ENCODE measurements around the gene FBXL16. TPM values are rescaled to one million over a fixed set of nuclear protein-coding genes. Genes with fewer than 3 reads are reported as not detected.

FBXL16 gene
- total and polyA plus RNA-seq, 9 of the 15 experiments (the other 6 are each of a cell fraction or from before 2014, with no cell fraction given): 0.21 to 8.2 (median 1.7) TPM

DNA sequence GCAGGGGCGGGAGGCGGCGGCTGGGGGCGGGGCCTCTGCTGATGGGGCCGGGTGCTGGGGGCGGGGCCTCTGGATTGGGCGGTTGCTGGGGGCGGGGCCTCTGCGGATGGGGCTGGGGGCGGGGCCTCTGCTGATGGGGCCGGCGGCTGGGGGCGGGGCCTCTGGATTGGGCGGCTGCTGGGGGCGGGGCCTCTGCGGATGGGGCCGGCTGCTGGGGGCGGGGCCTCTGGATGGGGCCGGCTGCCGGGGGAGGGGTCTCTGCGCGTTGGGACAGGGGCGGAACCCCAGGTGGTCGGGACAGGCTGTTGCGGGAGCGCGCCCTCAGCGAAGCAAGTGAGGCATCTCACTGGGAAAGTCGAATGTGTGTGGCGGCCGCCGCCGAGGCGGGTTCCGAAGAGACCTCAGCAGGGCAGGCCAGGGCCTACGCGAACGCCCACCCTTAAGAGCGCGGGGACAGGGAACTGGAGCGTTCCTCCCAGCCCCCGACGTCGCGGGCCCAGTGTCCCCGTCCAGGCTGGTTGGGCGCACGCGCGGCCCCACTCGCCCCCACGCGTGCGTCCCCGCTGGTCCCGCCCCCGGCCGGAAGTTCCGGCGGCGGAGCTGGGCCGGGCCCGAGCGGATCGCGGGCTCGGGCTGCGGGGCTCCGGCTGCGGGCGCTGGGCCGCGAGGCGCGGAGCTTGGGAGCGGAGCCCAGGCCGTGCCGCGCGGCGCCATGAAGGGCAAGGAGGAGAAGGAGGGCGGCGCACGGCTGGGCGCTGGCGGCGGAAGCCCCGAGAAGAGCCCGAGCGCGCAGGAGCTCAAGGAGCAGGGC is 25.6 kb downstream of the FBXL16 start, which contains the start of gene STUB1:
TSS of gene STUB1 (plus strand) at position 597 of the 811 bp plus-strand sequence. CDS start at position 713, 116 bp downstream.
- ChIA-PET POLR2A (interaction anchor here (0.5 to 1.8 kb wide), 10 partner anchors 10 to 1119 kb away, joined by 3 to 10 read pairs (median 3); partner anchors contain the start of genes DECR2 and WDR24), CTCF (ENCODE audit: low intra/inter-chr PET ratio) (no interaction called here)
- Histone ChIP-seq H3K9me3 (replicated peaks; ENCODE audit: control insufficient read depth, insufficient read depth, low read depth, low read length) (no peaks in the 10 kb centered on the region), H4K20me1 (replicated peaks; ENCODE audit: control insufficient read depth, insufficient read depth, low read length) (peaks cover 21% of the 10 kb centered on the region), H3K79me2 (ENCODE audit: control insufficient read depth, insufficient read depth, low read length) (peaks cover 41% of the 10 kb centered on the region), H3K9me1 (ENCODE audit: control insufficient read depth, insufficient read depth, low read length) (peaks cover 11% of the 10 kb centered on the region), H3K9ac (ENCODE audit: insufficient read depth in 1 of 2, low read depth in 2 of 2, low read length in 2 of 2) (peak within 1 kb of the TSS; percentile 84 to 98), H2AFZ (ENCODE audit: low read depth, low read length) (peak within 1 kb of the TSS; percentile 93), H3K4me2 (ENCODE audit: insufficient read depth, low read length) (peak within 1 kb of the TSS; percentile 98), H3K36me3 (ENCODE audit: control insufficient read depth, insufficient read depth, low read length) (peaks cover 36% of the 10 kb centered on the region), H3K4me1 (replicated peaks in 1 of 2; ENCODE audit: control insufficient read depth in 2 of 2, insufficient read depth in 2 of 2, low read length in 2 of 2) (peaks cover 36 to 98% of the 10 kb centered on the region in 2 experiments), H3K4me3 (peak within 1 kb of the TSS; percentile 98), H3K27ac (ENCODE audit: extremely low read depth, low read depth, low read length) (peak within 1 kb of the TSS; percentile 89), H3K27me3 (ENCODE audit: control insufficient read depth in 2 of 2, insufficient read depth in 2 of 2, low read length in 2 of 2) (no peaks in the 10 kb centered on the region)
- FAIRE-seq (no peak), ATAC-seq (peak; percentile 62), DNase-seq (ENCODE audit: extremely low read depth in 1 of 4, low spot score in 3 of 4) (peak; percentile 78 to 91 (median 84))
- WGBS (ENCODE audit: insufficient coverage, low coverage, missing lambda C conversion rate): under 1% methylated on average over 44 of the region's 91 CpGs
- intact Hi-C loops (cut with micrococcal nuclease) (loop anchor here (5.0 kb wide), 2 partner anchors 43 to 283 kb away; partner anchors contain the start of genes METTL26 and NME4), in situ Hi-C loops (cut with MboI) (loop anchor here (10.0 kb wide), 1 partner anchor 285 kb away; the partner anchor contains the start of gene NME4)
- BruUV-seq (replicated peaks): no TSS peak
- TF ChIP-seq EGR1 (conservative IDR thresholded peaks at IDR 0.05) (peak; percentile 81), NBN (IDR thresholded peaks at IDR 0.05; ENCODE audit: low read depth) (no peak), NR3C1 (CRISPR knock-in tag; IDR thresholded peaks at IDR 0.05) (no peak), TCFL5 (CRISPR knock-in tag; conservative IDR thresholded peaks at IDR 0.05) (no peak), ELF1 (tag; IDR thresholded peaks at IDR 0.05) (peak; percentile 47; the same call in 1 of the 2 replicates), EP300 (IDR thresholded peaks at IDR 0.05; ENCODE audit: low read length) (no peak; the same call in 1 of the 2 replicates), POLR2H (tag; IDR thresholded peaks at IDR 0.05; ENCODE audit: low read depth) (no peak), MYNN (IDR thresholded peaks at IDR 0.05) (no peak), MYNN (CRISPR knock-in tag; IDR thresholded peaks at IDR 0.05) (no peak), NFATC3 (IDR thresholded peaks at IDR 0.05) (no peak), SMAD4 (CRISPR knock-in tag; conservative IDR thresholded peaks at IDR 0.05) (peak; percentile 40; the same call in 1 of the 2 replicates), SRSF9 (IDR thresholded peaks at IDR 0.05; ENCODE audit: borderline replicate concordance, low read depth, low read length) (no peak), ZNF263 (CRISPR knock-in tag; IDR thresholded peaks at IDR 0.05; ENCODE audit: borderline replicate concordance) (no peak), SNIP1 (IDR thresholded peaks at IDR 0.05; ENCODE audit: low read depth) (no peak), POLR2AphosphoS2 (IDR thresholded peaks at IDR 0.05; ENCODE audit: low read length) (no peak), SMARCA5 (IDR thresholded peaks at IDR 0.05) (no peak), MCM2 (IDR thresholded peaks at IDR 0.05; ENCODE audit: low read depth) (no peak), PPARD (CRISPR knock-in tag; IDR thresholded peaks at IDR 0.05) (no peak)
- TF ChIP-seq, protein P1, sequence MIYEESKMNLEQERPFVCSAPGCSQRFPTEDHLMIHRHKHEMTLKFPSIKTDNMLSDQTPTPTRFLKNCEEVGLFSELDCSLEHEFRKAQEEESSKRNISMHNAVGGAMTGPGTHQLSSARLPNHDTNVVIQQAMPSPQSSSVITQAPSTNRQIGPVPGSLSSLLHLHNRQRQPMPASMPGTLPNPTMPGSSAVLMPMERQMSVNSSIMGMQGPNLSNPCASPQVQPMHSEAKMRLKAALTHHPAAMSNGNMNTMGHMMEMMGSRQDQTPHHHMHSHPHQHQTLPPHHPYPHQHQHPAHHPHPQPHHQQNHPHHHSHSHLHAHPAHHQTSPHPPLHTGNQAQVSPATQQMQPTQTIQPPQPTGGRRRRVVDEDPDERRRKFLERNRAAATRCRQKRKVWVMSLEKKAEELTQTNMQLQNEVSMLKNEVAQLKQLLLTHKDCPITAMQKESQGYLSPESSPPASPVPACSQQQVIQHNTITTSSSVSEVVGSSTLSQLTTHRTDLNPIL (CRISPR knock-in tag; IDR thresholded peaks at IDR 0.05): no peak
- TF ChIP-seq, protein P2, sequence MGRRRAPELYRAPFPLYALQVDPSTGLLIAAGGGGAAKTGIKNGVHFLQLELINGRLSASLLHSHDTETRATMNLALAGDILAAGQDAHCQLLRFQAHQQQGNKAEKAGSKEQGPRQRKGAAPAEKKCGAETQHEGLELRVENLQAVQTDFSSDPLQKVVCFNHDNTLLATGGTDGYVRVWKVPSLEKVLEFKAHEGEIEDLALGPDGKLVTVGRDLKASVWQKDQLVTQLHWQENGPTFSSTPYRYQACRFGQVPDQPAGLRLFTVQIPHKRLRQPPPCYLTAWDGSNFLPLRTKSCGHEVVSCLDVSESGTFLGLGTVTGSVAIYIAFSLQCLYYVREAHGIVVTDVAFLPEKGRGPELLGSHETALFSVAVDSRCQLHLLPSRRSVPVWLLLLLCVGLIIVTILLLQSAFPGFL (CRISPR knock-in tag; IDR thresholded peaks at IDR 0.05): no peak
- TF ChIP-seq, protein P3, sequence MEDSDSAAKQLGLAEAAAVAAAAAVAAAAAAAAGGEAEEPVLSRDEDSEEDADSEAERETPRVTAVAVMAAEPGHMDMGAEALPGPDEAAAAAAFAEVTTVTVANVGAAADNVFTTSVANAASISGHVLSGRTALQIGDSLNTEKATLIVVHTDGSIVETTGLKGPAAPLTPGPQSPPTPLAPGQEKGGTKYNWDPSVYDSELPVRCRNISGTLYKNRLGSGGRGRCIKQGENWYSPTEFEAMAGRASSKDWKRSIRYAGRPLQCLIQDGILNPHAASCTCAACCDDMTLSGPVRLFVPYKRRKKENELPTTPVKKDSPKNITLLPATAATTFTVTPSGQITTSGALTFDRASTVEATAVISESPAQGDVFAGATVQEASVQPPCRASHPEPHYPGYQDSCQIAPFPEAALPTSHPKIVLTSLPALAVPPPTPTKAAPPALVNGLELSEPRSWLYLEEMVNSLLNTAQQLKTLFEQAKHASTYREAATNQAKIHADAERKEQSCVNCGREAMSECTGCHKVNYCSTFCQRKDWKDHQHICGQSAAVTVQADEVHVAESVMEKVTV (CRISPR knock-in tag; IDR thresholded peaks at IDR 0.05): no peak

All from K562 (cell line).